ENCODE results near the gene CELF3. TPM values are rescaled to one million over a fixed set of nuclear protein-coding genes. Genes with fewer than 3 reads are reported as not detected.
"Not testable (repeated sequence)": the region's sequence is repeated elsewhere in the genome, so short reads cannot be mapped to it uniquely, and the experiment has no call there.

Gene CELF3
- total and polyA plus RNA-seq, 7 donors = 0.04 TPM; not detected in 6

DNA sequence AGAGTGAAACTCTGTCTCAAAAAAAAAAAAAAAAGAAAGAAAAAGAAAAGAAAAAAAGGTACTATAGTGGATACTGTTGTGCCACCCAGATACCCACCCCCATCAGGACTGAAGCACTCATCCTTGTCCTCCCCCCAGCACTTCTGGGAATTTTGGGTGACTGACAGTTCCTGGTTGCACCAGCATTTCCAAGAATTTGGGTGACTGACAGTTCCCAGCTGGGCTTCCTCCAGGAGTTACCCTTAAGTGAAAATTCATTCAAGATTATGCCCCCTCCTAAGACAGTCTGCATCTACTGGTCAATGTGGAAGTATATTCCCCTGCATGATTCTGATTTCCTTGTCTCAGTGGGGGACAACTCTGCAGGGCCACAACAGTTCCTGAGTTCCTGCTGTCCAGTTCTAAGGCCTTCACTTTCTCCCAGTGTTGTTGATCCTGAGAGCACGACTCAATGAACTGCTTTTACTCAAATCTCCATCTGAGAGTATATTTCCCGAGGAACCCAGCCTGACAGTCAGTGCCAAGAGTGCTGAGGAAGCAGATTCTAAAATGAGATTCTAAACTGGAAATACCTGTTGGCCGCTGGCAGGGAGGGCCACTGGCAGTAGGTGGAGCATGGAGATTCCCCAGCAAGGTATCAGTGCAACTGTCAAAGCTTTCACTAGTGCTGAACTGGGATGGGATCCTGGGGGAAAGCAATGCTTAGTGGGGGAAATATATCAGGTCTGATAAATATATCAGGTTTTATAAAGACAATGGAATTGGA, 23.2 kb upstream of the CELF3 start:
- H3K27me3 ChIP-seq (ENCODE audit: insufficient read depth in 3 of 3, low read length in 2 of 3) = no peaks in the 10 kb centered on the region
- no peak overlapping the region for H3K4me3 ChIP-seq
- DNase-seq (no peak), ATAC-seq (peak in 2 of 4 donors; percentile 23 to 69)
- H3K4me1 ChIP-seq = peaks cover 5% of the 10 kb centered on the region
- intact Hi-C loops (cut with DNase I) = loop anchor here (5.0 to 10.0 kb wide), 2 partner anchors 95 to 147 kb away; partner anchors contain the start of genes C2CD4D (in 1 of the 2) and RORC (in 1 of the 2)
- no peaks in the 10 kb centered on the region for H3K9me3 ChIP-seq
- TF ChIP-seq, protein P1, sequence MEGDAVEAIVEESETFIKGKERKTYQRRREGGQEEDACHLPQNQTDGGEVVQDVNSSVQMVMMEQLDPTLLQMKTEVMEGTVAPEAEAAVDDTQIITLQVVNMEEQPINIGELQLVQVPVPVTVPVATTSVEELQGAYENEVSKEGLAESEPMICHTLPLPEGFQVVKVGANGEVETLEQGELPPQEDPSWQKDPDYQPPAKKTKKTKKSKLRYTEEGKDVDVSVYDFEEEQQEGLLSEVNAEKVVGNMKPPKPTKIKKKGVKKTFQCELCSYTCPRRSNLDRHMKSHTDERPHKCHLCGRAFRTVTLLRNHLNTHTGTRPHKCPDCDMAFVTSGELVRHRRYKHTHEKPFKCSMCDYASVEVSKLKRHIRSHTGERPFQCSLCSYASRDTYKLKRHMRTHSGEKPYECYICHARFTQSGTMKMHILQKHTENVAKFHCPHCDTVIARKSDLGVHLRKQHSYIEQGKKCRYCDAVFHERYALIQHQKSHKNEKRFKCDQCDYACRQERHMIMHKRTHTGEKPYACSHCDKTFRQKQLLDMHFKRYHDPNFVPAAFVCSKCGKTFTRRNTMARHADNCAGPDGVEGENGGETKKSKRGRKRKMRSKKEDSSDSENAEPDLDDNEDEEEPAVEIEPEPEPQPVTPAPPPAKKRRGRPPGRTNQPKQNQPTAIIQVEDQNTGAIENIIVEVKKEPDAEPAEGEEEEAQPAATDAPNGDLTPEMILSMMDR (IDR thresholded peaks at IDR 0.05) = no peak
- WGBS, 3 donors = 20 to 53% (median 30%) methylated on average over 3 of the region's 3 CpGs
- no peaks in the 10 kb centered on the region for H3K36me3 ChIP-seq (ENCODE audit: insufficient read depth in 1 of 2, low read depth in 1 of 2)
- H3K27ac ChIP-seq = no peak overlapping the region

DNA sequence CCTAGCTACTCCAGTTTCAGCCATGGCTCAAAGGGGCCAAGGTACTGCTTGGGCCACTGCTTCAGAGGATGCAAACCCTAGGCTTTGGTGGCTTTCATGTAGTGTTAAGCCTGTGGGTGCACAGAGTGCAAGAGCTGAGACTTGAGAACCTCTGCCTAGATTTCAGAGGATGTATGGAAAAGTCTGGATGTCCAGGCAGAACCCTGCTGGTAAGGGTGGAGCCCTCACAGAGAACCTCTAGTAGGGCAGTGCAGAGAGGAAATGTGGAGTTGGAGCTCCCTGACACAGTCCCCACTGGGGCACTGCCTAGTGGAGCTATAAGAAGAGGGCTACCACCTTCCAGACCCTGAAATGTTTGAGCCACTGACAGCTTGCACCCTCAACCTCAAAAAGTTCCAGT, 20.9 kb upstream of the CELF3 start:
- Histone ChIP-seq H3K4me3 (no peak overlapping the region), H3K27me3 (ENCODE audit: insufficient read depth in 3 of 3, low read length in 2 of 3) (no peaks in the 10 kb centered on the region), H3K36me3 (ENCODE audit: insufficient read depth in 1 of 2, low read depth in 1 of 2) (no peaks in the 10 kb centered on the region), H3K27ac (no peak overlapping the region), H3K4me1 (peaks cover 5% of the 10 kb centered on the region), H3K9me3 (no peaks in the 10 kb centered on the region)
- intact Hi-C loops (cut with DNase I) = loop anchor here (5.0 to 10.0 kb wide), 2 partner anchors 97 to 145 kb away; partner anchors contain the start of genes C2CD4D (in 1 of the 2) and RORC (in 1 of the 2)
- no peak for DNase-seq
- TF ChIP-seq, protein P1 (IDR thresholded peaks at IDR 0.05) = no peak
- no peak for ATAC-seq

DNA sequence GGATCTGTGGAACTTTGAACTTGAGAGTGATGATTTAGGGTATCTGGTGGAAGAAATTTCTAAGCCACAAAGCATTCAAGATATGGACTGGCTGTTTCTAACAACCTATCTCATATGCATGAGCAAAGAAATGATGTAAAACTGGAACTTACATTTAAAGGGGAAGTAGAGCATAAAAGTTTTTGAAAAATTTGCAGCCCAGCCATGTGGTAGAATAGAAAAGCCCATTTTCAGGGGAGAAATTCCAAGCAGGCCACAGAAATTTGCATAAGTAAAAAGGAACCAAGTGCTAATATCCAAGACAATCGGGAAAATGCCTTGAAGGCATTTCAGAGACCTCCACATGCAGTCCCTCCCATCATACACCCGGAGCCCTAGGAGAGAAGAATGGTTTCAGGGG, 20.4 kb upstream of the CELF3 start:
- Histone ChIP-seq H3K27me3 (ENCODE audit: insufficient read depth in 3 of 3, low read length in 2 of 3) (no peaks in the 10 kb centered on the region), H3K9me3 (no peaks in the 10 kb centered on the region), H3K27ac (no peak overlapping the region), H3K4me1 (peaks cover 5% of the 10 kb centered on the region), H3K4me3 (no peak overlapping the region), H3K36me3 (ENCODE audit: insufficient read depth in 1 of 2, low read depth in 1 of 2) (no peaks in the 10 kb centered on the region)
- ATAC-seq = no peak
- no peak for DNase-seq
- TF ChIP-seq, protein P1 (IDR thresholded peaks at IDR 0.05) = no peak
- 77 to 81% (median 81%) methylated on average over 2 of the region's 2 CpGs for WGBS, 3 donors
- intact Hi-C loops (cut with DNase I) = loop anchor here (5.0 to 10.0 kb wide), 2 partner anchors 98 to 145 kb away; partner anchors contain the start of genes C2CD4D (in 1 of the 2) and RORC (in 1 of the 2)

DNA sequence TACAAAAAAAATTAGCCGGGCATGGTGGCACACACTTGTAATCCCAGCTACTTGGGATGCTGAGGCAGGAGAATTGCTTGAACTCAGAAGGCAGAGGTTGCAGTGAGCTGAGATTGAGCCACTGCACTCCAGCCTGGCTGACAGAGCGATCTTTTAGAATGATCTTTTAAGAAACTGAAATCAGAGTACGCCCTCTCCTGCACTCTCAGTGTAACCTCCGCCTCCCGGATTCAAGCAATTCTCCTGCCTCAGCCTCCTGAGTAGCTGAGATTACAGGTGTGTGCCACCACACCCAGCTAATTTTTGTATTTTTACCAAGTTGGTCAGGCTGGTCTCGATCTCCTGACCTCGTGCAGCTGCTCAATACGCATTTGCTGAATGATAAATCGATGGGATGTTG, 17.4 kb upstream of the CELF3 start:
- WGBS, 3 donors = 90 to 95% (median 94%) methylated on average over 9 of the region's 9 CpGs
- H3K27ac ChIP-seq; DNase-seq; H3K27me3 ChIP-seq (ENCODE audit: insufficient read depth in 3 of 3, low read length in 2 of 3); ATAC-seq; H3K4me1 ChIP-seq; H3K9me3 ChIP-seq; H3K36me3 ChIP-seq (ENCODE audit: insufficient read depth in 1 of 2, low read depth in 1 of 2); H3K4me3 ChIP-seq: not testable (repeated sequence)
- intact Hi-C loops (cut with DNase I) = loop anchor here (2.0 to 10.0 kb wide), 6 partner anchors 42 to 292 kb away; partner anchors contain the start of genes C2CD4D (in 1 of the 2) and RORC (in 1 of the 2)

- DNase-seq (no peak), ATAC-seq (no peak)
- Histone ChIP-seq H3K9me3 (no peaks in the 10 kb centered on the region), H3K4me3 (no peak overlapping the region), H3K27ac (no peak overlapping the region), H3K36me3 (ENCODE audit: insufficient read depth in 1 of 2, low read depth in 1 of 2) (no peaks in the 10 kb centered on the region), H3K4me1 (no peaks in the 10 kb centered on the region), H3K27me3 (ENCODE audit: insufficient read depth in 3 of 3, low read length in 2 of 3) (no peaks in the 10 kb centered on the region)
- WGBS, 3 donors = 82 to 87% (median 84%) methylated on average over 3 of the region's 3 CpGs
- intact Hi-C loops (cut with DNase I) = loop anchor here (5.0 to 10.0 kb wide), 4 partner anchors 41 to 291 kb away; partner anchors contain the start of genes C2CD4D (in 1 of the 2) and RORC (in 1 of the 2)
- TF ChIP-seq, protein P1 (IDR thresholded peaks at IDR 0.05) = no peak
Observed at GRCh38 chr1:151733126-151733525, 16.5 kb upstream of the CELF3 start.

Measured in psoas muscle (tissue), 8 donors.